ENCODE measurements around the gene CLK3.
"Not testable (repeated sequence)": the region's sequence is repeated elsewhere in the genome, so short reads cannot be mapped to it uniquely, and the experiment has no call there.

CLK3 gene

GRCh38 chr15:74595271-74595670, 20.4 kb upstream of the CLK3 start:
- Histone ChIP-seq H3K4me3 (ENCODE audit: low read depth, low read length) (no peak overlapping the region), H3K9me3 (ENCODE audit: severe bottlenecking) (no peaks in the 10 kb centered on the region), H3K27me3 (ENCODE audit: insufficient read depth, low read depth, severe bottlenecking) (no peaks in the 10 kb centered on the region), H3K36me3 (peaks cover 65% of the 10 kb centered on the region), H3K27ac (no peak overlapping the region)
- no peak for DNase-seq
- TF ChIP-seq, protein P1, sequence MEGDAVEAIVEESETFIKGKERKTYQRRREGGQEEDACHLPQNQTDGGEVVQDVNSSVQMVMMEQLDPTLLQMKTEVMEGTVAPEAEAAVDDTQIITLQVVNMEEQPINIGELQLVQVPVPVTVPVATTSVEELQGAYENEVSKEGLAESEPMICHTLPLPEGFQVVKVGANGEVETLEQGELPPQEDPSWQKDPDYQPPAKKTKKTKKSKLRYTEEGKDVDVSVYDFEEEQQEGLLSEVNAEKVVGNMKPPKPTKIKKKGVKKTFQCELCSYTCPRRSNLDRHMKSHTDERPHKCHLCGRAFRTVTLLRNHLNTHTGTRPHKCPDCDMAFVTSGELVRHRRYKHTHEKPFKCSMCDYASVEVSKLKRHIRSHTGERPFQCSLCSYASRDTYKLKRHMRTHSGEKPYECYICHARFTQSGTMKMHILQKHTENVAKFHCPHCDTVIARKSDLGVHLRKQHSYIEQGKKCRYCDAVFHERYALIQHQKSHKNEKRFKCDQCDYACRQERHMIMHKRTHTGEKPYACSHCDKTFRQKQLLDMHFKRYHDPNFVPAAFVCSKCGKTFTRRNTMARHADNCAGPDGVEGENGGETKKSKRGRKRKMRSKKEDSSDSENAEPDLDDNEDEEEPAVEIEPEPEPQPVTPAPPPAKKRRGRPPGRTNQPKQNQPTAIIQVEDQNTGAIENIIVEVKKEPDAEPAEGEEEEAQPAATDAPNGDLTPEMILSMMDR (IDR thresholded peaks at IDR 0.05; ENCODE audit: low read depth, low read length) = no peak

DNA sequence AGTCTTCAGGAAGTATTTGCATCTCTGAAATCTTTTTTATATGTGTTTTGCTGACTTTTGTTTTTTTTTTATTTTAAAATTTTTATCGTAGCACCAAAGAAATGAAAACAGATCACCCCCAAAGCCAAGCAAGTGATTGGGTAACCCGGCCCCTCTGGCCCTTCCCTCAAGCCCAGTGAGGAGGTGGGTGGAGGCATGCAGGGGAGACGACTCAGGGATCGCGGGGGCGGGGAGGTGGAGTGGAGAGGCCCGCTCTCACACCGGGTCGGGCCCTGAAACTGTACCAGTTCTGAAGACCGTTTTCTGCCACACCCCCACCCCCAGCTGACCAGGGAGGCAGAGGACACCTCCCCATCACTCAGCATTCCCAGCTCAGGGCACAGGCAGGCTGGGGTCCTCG, 18.9 kb upstream of the CLK3 start:
- not testable (repeated sequence) for H3K4me3 ChIP-seq (ENCODE audit: low read depth, low read length); H3K27ac ChIP-seq; DNase-seq; H3K27me3 ChIP-seq (ENCODE audit: insufficient read depth, low read depth, severe bottlenecking); H3K9me3 ChIP-seq (ENCODE audit: severe bottlenecking)
- H3K36me3 ChIP-seq = peaks cover 50% of the 10 kb centered on the region

DNA sequence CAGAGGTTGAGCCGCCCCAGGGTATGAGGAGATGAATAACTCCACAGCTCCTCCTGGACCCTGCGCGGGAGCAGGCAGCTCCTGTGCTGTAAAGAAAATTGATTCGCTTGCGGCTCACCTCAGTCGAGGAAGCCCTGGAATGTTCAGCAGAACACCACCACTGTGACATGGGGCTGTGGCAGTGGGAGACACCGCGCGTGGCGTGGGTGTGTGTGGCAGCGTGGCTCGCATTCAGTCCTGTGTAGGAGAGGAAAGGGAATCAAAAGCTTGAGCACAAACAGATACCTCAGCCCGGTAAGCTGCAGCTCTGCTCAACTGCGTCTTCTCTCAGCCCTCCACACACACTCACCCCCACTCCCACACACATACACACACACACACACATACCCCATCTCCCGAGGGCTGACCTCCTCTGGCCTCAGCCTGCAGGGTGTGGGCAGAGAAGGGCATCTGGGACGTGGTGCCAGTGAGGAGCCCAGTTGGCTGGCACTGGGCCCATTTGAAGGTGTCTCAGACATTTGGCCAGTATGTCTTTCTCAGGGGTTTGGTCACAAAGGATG, 18.4 kb upstream of the CLK3 start:
- H3K27ac ChIP-seq; H3K4me3 ChIP-seq (ENCODE audit: low read depth, low read length); H3K9me3 ChIP-seq (ENCODE audit: severe bottlenecking); H3K27me3 ChIP-seq (ENCODE audit: insufficient read depth, low read depth, severe bottlenecking); DNase-seq: not testable (repeated sequence)
- peaks cover 45% of the 10 kb centered on the region for H3K36me3 ChIP-seq

GRCh38 chr15:74598126-74598842, 17.4 kb upstream of the CLK3 start:
- H3K36me3 ChIP-seq = peaks cover 35% of the 10 kb centered on the region
- peak overlapping the region; percentile 35; the same call in 1 of the 2 replicates for H3K27ac ChIP-seq
- DNase-seq = peak; percentile 76
- no peak overlapping the region for H3K4me3 ChIP-seq (ENCODE audit: low read depth, low read length)
- TF ChIP-seq, protein P1 (IDR thresholded peaks at IDR 0.05; ENCODE audit: low read depth, low read length) = no peak
- H3K9me3 ChIP-seq (ENCODE audit: severe bottlenecking) = no peaks in the 10 kb centered on the region
- H3K27me3 ChIP-seq (ENCODE audit: insufficient read depth, low read depth, severe bottlenecking) = no peaks in the 10 kb centered on the region

- Histone ChIP-seq H3K4me3 (ENCODE audit: low read depth, low read length) (no peak overlapping the region), H3K9me3 (ENCODE audit: severe bottlenecking) (no peaks in the 10 kb centered on the region), H3K36me3 (peaks cover 26% of the 10 kb centered on the region), H3K27ac (no peak overlapping the region), H3K27me3 (ENCODE audit: insufficient read depth, low read depth, severe bottlenecking) (no peaks in the 10 kb centered on the region)
- DNase-seq = no peak
- TF ChIP-seq, protein P1 (IDR thresholded peaks at IDR 0.05; ENCODE audit: low read depth, low read length) = no peak
These were observed 16.5 kb upstream of the CLK3 start for GRCh38 chr15:74599156-74599555.

- Histone ChIP-seq H3K4me3 (ENCODE audit: low read depth, low read length) (no peak overlapping the region), H3K27ac (no peak overlapping the region), H3K27me3 (ENCODE audit: insufficient read depth, low read depth, severe bottlenecking) (no peaks in the 10 kb centered on the region), H3K36me3 (peaks cover 10% of the 10 kb centered on the region; the same call in 1 of the 2 replicates), H3K9me3 (ENCODE audit: severe bottlenecking) (no peaks in the 10 kb centered on the region)
- TF ChIP-seq, protein P1 (IDR thresholded peaks at IDR 0.05; ENCODE audit: low read depth, low read length) = no peak
- DNase-seq = no peak
These were observed 12.4 kb upstream of the CLK3 start for GRCh38 chr15:74603026-74603788.

All from WERI-Rb-1 (cell line).